ENCODE measurements around the gene RNU6-9. TPM values are rescaled to one million over a fixed set of nuclear protein-coding genes. Genes with fewer than 3 reads are reported as not detected.

Gene RNU6-9
- total RNA-seq, 2 experiments from 2014 or later: not detected

GRCh38 chr19:861756-862580 is 31.3 kb upstream of the RNU6-9 start:
- Mint-ChIP-seq H3K4me1 (ENCODE audit: low read depth) (peaks cover 26% of the 10 kb centered on the region), H3K36me3 (ENCODE audit: low read depth) (no peaks in the 10 kb centered on the region), H3K9me3 (no peaks in the 10 kb centered on the region), H3K27ac (peak overlapping the region; percentile 87), H3K27me3 (peaks cover 7% of the 10 kb centered on the region), H3K4me3 (peak overlapping the region; percentile 73)
- peak; percentile 40 to 83 (median 63) for DNase-seq
- intact Hi-C loops (cut with DNase I, micrococcal nuclease): loop anchor here (2.0 to 5.0 kb wide), 3 partner anchors 31 to 120 kb away; partner anchors contain the start of genes MED16 (in 2 of the 2), RNU6-9 (in 2 of the 2) and WDR18 (in 1 of the 2)
- ChIA-PET POLR2A (interaction anchor here (1.0 to 2.8 kb wide), 8 partner anchors 17 to 377 kb away, joined by 3 to 40 read pairs (median 4); partner anchors contain the start of genes MED16, RNU6-9 and WDR18), CTCF (interaction anchor here (0.5 to 2.4 kb wide), 2 partner anchors 32 to 58 kb away, joined by 3 to 52 read pairs; no protein-coding TSS in a partner anchor)
- Histone ChIP-seq H3K4me3 (ENCODE audit: low read length) (no peak overlapping the region), H3K4me1 (ENCODE audit: insufficient read depth, low read length) (peaks cover 49% of the 10 kb centered on the region), H3K27me3 (ENCODE audit: control insufficient read depth in 1 of 2, insufficient read depth in 2 of 2, low read length in 2 of 2) (peaks cover 9 to 16% of the 10 kb centered on the region in 2 experiments), H3K36me3 (ENCODE audit: insufficient read depth, low read length) (no peaks in the 10 kb centered on the region), H3K27ac (ENCODE audit: low read depth in 1 of 2, low read length in 2 of 2) (no peak overlapping the region), H3K9me3 (ENCODE audit: control insufficient read depth in 1 of 2, insufficient read depth in 1 of 2, low read length in 2 of 2) (peaks cover 0 to 10% of the 10 kb centered on the region in 2 experiments)
- ATAC-seq (ENCODE audit: poor library complexity): peak; percentile 48
- TF ChIP-seq, protein P1, sequence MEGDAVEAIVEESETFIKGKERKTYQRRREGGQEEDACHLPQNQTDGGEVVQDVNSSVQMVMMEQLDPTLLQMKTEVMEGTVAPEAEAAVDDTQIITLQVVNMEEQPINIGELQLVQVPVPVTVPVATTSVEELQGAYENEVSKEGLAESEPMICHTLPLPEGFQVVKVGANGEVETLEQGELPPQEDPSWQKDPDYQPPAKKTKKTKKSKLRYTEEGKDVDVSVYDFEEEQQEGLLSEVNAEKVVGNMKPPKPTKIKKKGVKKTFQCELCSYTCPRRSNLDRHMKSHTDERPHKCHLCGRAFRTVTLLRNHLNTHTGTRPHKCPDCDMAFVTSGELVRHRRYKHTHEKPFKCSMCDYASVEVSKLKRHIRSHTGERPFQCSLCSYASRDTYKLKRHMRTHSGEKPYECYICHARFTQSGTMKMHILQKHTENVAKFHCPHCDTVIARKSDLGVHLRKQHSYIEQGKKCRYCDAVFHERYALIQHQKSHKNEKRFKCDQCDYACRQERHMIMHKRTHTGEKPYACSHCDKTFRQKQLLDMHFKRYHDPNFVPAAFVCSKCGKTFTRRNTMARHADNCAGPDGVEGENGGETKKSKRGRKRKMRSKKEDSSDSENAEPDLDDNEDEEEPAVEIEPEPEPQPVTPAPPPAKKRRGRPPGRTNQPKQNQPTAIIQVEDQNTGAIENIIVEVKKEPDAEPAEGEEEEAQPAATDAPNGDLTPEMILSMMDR (IDR thresholded peaks at IDR 0.05): no peak

GRCh38 chr19:862581-863314 is 30.5 kb upstream of the RNU6-9 start:
- peaks cover 42% of the 10 kb centered on the region for H3K4me1 ChIP-seq (ENCODE audit: insufficient read depth, low read length)
- Mint-ChIP-seq H3K4me3 (peak overlapping the region; percentile 73), H3K27ac (peak overlapping the region; percentile 87), H3K9me3 (no peaks in the 10 kb centered on the region), H3K27me3 (peaks cover 7% of the 10 kb centered on the region), H3K4me1 (ENCODE audit: low read depth) (peaks cover 26% of the 10 kb centered on the region), H3K36me3 (ENCODE audit: low read depth) (peaks cover 5% of the 10 kb centered on the region)
- peaks cover 9 to 16% of the 10 kb centered on the region in 2 experiments for H3K27me3 ChIP-seq (ENCODE audit: control insufficient read depth in 1 of 2, insufficient read depth in 2 of 2, low read length in 2 of 2)
- peak; percentile 65 to 89 (median 79) for DNase-seq
- intact Hi-C loops (cut with DNase I, micrococcal nuclease): loop anchor here (1.0 to 5.0 kb wide), 6 partner anchors 30 to 139 kb away; partner anchors contain the start of genes MED16 (in 2 of the 2), RNU6-9 (in 2 of the 2) and WDR18 (in 1 of the 2)
- peak overlapping the region; percentile 14 for H3K4me3 ChIP-seq (ENCODE audit: low read length)
- ATAC-seq (ENCODE audit: poor library complexity): peak; percentile 67
- ChIA-PET CTCF (interaction anchor here (0.5 to 2.4 kb wide), 6 partner anchors 10 to 61 kb away, joined by 3 to 52 read pairs (median 15); no protein-coding TSS in a partner anchor), POLR2A (interaction anchor here (0.9 to 2.8 kb wide), 15 partner anchors 12 to 406 kb away, joined by 3 to 40 read pairs (median 4); partner anchors contain the start of genes ABCA7, ARHGAP45, CIRBP and MED16)
- peaks cover 3% of the 10 kb centered on the region for H3K36me3 ChIP-seq (ENCODE audit: insufficient read depth, low read length)
- H3K27ac ChIP-seq (ENCODE audit: low read depth in 1 of 2, low read length in 2 of 2): no peak overlapping the region
- TF ChIP-seq, protein P1 (IDR thresholded peaks at IDR 0.05): no peak
- H3K9me3 ChIP-seq (ENCODE audit: control insufficient read depth in 1 of 2, insufficient read depth in 1 of 2, low read length in 2 of 2): peaks cover 0 to 10% of the 10 kb centered on the region in 2 experiments

GRCh38 chr19:863315-863620 is 30.0 kb upstream of the RNU6-9 start:
- peak overlapping the region; percentile 21 for H3K4me3 ChIP-seq (ENCODE audit: low read length)
- CTCF ChIA-PET: interaction anchor here (0.6 to 2.4 kb wide), 21 partner anchors 9 to 268 kb away, joined by 3 to 52 read pairs (median 5); partner anchors contain the start of genes ARHGAP45, KISS1R, MED16 and RNU6-9
- peaks cover 26% of the 10 kb centered on the region for H3K4me1 Mint-ChIP-seq (ENCODE audit: low read depth)

More at GRCh38 chr19:863315-863620, 30.0 kb upstream of the RNU6-9 start:
- POLR2A ChIA-PET: interaction anchor here (0.6 to 2.8 kb wide), 25 partner anchors 10 to 406 kb away, joined by 3 to 40 read pairs (median 4); partner anchors contain the start of genes ABCA7, ARHGAP45, CIRBP and MED16
- TF ChIP-seq, protein P1 (IDR thresholded peaks at IDR 0.05): no peak
- intact Hi-C loops (cut with DNase I, micrococcal nuclease): loop anchor here (1.0 to 5.0 kb wide), 6 partner anchors 30 to 138 kb away; partner anchors contain the start of genes MED16 (in 2 of the 2), RNU6-9 (in 2 of the 2) and WDR18 (in 1 of the 2)
- peaks cover 8% of the 10 kb centered on the region for H3K36me3 ChIP-seq (ENCODE audit: insufficient read depth, low read length)
- no peak for DNase-seq
- no peak overlapping the region for H3K27ac ChIP-seq (ENCODE audit: low read depth in 1 of 2, low read length in 2 of 2)
- Mint-ChIP-seq H3K4me3 (peak overlapping the region; percentile 30), H3K36me3 (ENCODE audit: low read depth) (peaks cover 8% of the 10 kb centered on the region), H3K27me3 (peaks cover 6% of the 10 kb centered on the region), H3K9me3 (no peaks in the 10 kb centered on the region), H3K27ac (peak overlapping the region; percentile 87)
- H3K9me3 ChIP-seq (ENCODE audit: control insufficient read depth in 1 of 2, insufficient read depth in 1 of 2, low read length in 2 of 2): peaks cover 0 to 10% of the 10 kb centered on the region in 2 experiments
- peaks cover 41% of the 10 kb centered on the region for H3K4me1 ChIP-seq (ENCODE audit: insufficient read depth, low read length)
- H3K27me3 ChIP-seq (ENCODE audit: control insufficient read depth in 1 of 2, insufficient read depth in 2 of 2, low read length in 2 of 2): peaks cover 9 to 16% of the 10 kb centered on the region in 2 experiments
- ATAC-seq (ENCODE audit: poor library complexity): no peak
